ENCODE measurements around the gene PHYHIPL.
"Not testable (repeated sequence)": the region's sequence is repeated elsewhere in the genome, so short reads cannot be mapped to it uniquely, and the experiment has no call there.

Gene PHYHIPL

DNA sequence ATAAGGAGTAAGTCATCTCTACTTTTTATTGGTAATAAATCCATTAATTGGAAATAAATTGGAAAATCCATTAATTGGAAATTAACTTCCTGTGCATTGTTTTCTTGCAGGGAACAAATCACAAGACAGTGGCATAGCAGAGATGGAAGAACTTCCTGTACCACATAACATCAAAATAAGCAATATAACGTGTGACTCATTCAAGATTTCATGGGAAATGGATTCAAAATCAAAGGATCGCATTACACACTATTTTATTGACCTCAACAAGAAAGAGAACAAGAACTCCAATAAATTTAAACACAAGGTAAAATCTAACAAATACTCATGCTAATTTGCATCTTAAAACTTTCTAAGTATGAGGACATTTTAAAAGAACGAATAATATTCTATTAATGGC is 57.8 kb downstream of the PHYHIPL start:
- no peaks in the 10 kb centered on the region for H3K4me1 ChIP-seq (ENCODE audit: control insufficient read depth in 1 of 2, insufficient read depth in 1 of 2, low read depth in 1 of 2, low read length in 1 of 2)
- TF ChIP-seq, protein P1, sequence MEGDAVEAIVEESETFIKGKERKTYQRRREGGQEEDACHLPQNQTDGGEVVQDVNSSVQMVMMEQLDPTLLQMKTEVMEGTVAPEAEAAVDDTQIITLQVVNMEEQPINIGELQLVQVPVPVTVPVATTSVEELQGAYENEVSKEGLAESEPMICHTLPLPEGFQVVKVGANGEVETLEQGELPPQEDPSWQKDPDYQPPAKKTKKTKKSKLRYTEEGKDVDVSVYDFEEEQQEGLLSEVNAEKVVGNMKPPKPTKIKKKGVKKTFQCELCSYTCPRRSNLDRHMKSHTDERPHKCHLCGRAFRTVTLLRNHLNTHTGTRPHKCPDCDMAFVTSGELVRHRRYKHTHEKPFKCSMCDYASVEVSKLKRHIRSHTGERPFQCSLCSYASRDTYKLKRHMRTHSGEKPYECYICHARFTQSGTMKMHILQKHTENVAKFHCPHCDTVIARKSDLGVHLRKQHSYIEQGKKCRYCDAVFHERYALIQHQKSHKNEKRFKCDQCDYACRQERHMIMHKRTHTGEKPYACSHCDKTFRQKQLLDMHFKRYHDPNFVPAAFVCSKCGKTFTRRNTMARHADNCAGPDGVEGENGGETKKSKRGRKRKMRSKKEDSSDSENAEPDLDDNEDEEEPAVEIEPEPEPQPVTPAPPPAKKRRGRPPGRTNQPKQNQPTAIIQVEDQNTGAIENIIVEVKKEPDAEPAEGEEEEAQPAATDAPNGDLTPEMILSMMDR (IDR thresholded peaks at IDR 0.05): no peak
- H3K36me3 ChIP-seq: no peaks in the 10 kb centered on the region
- no peak overlapping the region for H3K4me3 ChIP-seq (ENCODE audit: low read depth in 1 of 2, low read length in 1 of 2)
- no peaks in the 10 kb centered on the region for H3K9me3 ChIP-seq
- H3K27ac ChIP-seq: no peak overlapping the region
- no peaks in the 10 kb centered on the region for H3K27me3 ChIP-seq

DNA sequence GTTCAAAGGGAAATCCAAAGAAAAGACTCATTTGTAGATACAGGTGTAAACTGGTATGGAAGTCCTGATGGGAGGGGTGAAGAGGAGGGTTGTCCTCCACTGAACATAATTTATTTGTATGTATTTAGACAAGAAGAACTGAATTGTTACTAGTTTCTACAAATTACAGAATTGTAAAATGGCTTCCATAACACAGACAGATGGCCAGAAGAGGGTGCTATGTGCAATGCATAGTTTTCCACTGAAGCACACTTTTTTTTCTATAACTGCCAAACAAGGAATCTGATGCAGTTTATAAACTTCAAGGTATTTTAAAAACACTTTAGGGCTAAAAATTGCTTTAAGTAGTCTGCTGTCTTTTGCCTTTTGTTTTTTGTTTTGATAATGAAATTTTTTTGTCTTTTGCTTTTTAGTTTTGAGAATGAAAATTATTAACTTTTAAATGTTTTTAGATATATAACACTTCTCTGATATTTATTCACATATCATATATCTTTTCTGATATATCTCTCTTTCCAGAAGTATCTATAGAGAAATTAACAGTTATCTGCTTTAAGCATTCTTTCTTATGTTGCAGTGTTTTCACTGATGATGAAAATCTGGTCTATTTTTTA is 58.5 kb downstream of the PHYHIPL start:
- H3K9me3 ChIP-seq: no peaks in the 10 kb centered on the region
- TF ChIP-seq, protein P1 (IDR thresholded peaks at IDR 0.05): no peak

GRCh38 chr10:59236064-59236697 is 59.7 kb downstream of the PHYHIPL start:
- no peaks in the 10 kb centered on the region for H3K27me3 ChIP-seq
- no peaks in the 10 kb centered on the region for H3K4me1 ChIP-seq (ENCODE audit: control insufficient read depth in 1 of 2, insufficient read depth in 1 of 2, low read depth in 1 of 2, low read length in 1 of 2)
- no peaks in the 10 kb centered on the region for H3K36me3 ChIP-seq
- no peaks in the 10 kb centered on the region for H3K9me3 ChIP-seq
- TF ChIP-seq, protein P1 (IDR thresholded peaks at IDR 0.05): no peak
- no peak overlapping the region for H3K4me3 ChIP-seq (ENCODE audit: low read depth in 1 of 2, low read length in 1 of 2)
- H3K27ac ChIP-seq: no peak overlapping the region

More for the DNA sequence above, 58.5 kb downstream of the PHYHIPL start:
- Histone ChIP-seq H3K4me1 (ENCODE audit: control insufficient read depth in 1 of 2, insufficient read depth in 1 of 2, low read depth in 1 of 2, low read length in 1 of 2) (no peaks in the 10 kb centered on the region), H3K27me3 (no peaks in the 10 kb centered on the region), H3K36me3 (no peaks in the 10 kb centered on the region), H3K27ac (no peak overlapping the region), H3K4me3 (ENCODE audit: low read depth in 1 of 2, low read length in 1 of 2) (no peak overlapping the region)

- Histone ChIP-seq H3K27me3 (no peaks in the 10 kb centered on the region), H3K27ac (no peak overlapping the region), H3K4me3 (ENCODE audit: low read depth in 1 of 2, low read length in 1 of 2) (no peak overlapping the region), H3K9me3 (no peaks in the 10 kb centered on the region), H3K4me1 (ENCODE audit: control insufficient read depth in 1 of 2, insufficient read depth in 1 of 2, low read depth in 1 of 2, low read length in 1 of 2) (no peaks in the 10 kb centered on the region), H3K36me3 (no peaks in the 10 kb centered on the region)
- TF ChIP-seq, protein P1 (IDR thresholded peaks at IDR 0.05): no peak
Observed at GRCh38 chr10:59237775-59238174, 61.3 kb downstream of the PHYHIPL start.

- H3K4me3 ChIP-seq (ENCODE audit: low read depth in 1 of 2, low read length in 1 of 2); H3K27ac ChIP-seq; H3K4me1 ChIP-seq (ENCODE audit: control insufficient read depth in 1 of 2, insufficient read depth in 1 of 2, low read depth in 1 of 2, low read length in 1 of 2); H3K36me3 ChIP-seq; H3K27me3 ChIP-seq; H3K9me3 ChIP-seq: not testable (repeated sequence)
Observed at GRCh38 chr10:59239108-59239507, 62.7 kb downstream of the PHYHIPL start.

- no peak overlapping the region for H3K27ac ChIP-seq
- no peak overlapping the region for H3K4me3 ChIP-seq (ENCODE audit: low read depth in 1 of 2, low read length in 1 of 2)
- TF ChIP-seq, protein P1 (IDR thresholded peaks at IDR 0.05): no peak
- no peaks in the 10 kb centered on the region for H3K4me1 ChIP-seq (ENCODE audit: control insufficient read depth in 1 of 2, insufficient read depth in 1 of 2, low read depth in 1 of 2, low read length in 1 of 2)
- no peaks in the 10 kb centered on the region for H3K36me3 ChIP-seq
- no peaks in the 10 kb centered on the region for H3K9me3 ChIP-seq
- H3K27me3 ChIP-seq: no peaks in the 10 kb centered on the region
Observed at GRCh38 chr10:59240582-59241183, 64.2 kb downstream of the PHYHIPL start.

Measured in neutrophil (primary cell).